Measurements from ENCODE around the gene RBM4B.

The RBM4B gene

GRCh38 chr11:66670816-66671215, 6.9 kb downstream of the RBM4B start:
- H3K4me3 ChIP-seq (ENCODE audit: low read depth, low read length), result no peak overlapping the region
- in situ Hi-C loops (cut with HindIII; ENCODE audit: low sequenced_read_pairs), result no loop called here
- no peak for TF ChIP-seq CTCF (IDR thresholded peaks at IDR 0.05; ENCODE audit: low read depth, low read length)
- no peak for DNase-seq (ENCODE audit: low read depth, low spot score)

- DNase-seq (ENCODE audit: low read depth, low spot score), result no peak
- H3K4me3 ChIP-seq (ENCODE audit: low read depth, low read length), result no peak overlapping the region
- in situ Hi-C loops (cut with HindIII; ENCODE audit: low sequenced_read_pairs), result no loop called here
- no peak for TF ChIP-seq CTCF (IDR thresholded peaks at IDR 0.05; ENCODE audit: low read depth, low read length)
These were observed 12.3 kb downstream of the RBM4B start for GRCh38 chr11:66665369-66665768.

- no peak for DNase-seq (ENCODE audit: low read depth, low spot score)
- in situ Hi-C loops (cut with HindIII; ENCODE audit: low sequenced_read_pairs), result no loop called here
- no peak overlapping the region for H3K4me3 ChIP-seq (ENCODE audit: low read depth, low read length)
- TF ChIP-seq CTCF (IDR thresholded peaks at IDR 0.05; ENCODE audit: low read depth, low read length), result no peak
These were observed 13.9 kb downstream of the RBM4B start for GRCh38 chr11:66663741-66664296.

- in situ Hi-C loops (cut with HindIII; ENCODE audit: low sequenced_read_pairs), result no loop called here
- no peak for TF ChIP-seq CTCF (IDR thresholded peaks at IDR 0.05; ENCODE audit: low read depth, low read length)
- H3K4me3 ChIP-seq (ENCODE audit: low read depth, low read length), result no peak overlapping the region
- DNase-seq (ENCODE audit: low read depth, low spot score), result no peak
These were observed 17.9 kb downstream of the RBM4B start for GRCh38 chr11:66659763-66660162.

- in situ Hi-C loops (cut with HindIII; ENCODE audit: low sequenced_read_pairs), result no loop called here
- TF ChIP-seq CTCF (IDR thresholded peaks at IDR 0.05; ENCODE audit: low read depth, low read length), result no peak
- DNase-seq (ENCODE audit: low read depth, low spot score), result no peak
- H3K4me3 ChIP-seq (ENCODE audit: low read depth, low read length), result no peak overlapping the region
These were observed 24.6 kb downstream of the RBM4B start for GRCh38 chr11:66653123-66653522.

GRCh38 chr11:66652651-66653050, 25.0 kb downstream of the RBM4B start:
- in situ Hi-C loops (cut with HindIII; ENCODE audit: low sequenced_read_pairs), result no loop called here
- no peak for DNase-seq (ENCODE audit: low read depth, low spot score)
- no peak overlapping the region for H3K4me3 ChIP-seq (ENCODE audit: low read depth, low read length)
- TF ChIP-seq CTCF (IDR thresholded peaks at IDR 0.05; ENCODE audit: low read depth, low read length), result no peak

GRCh38 chr11:66651016-66651415, 26.7 kb downstream of the RBM4B start:
- H3K4me3 ChIP-seq (ENCODE audit: low read depth, low read length), result no peak overlapping the region
- in situ Hi-C loops (cut with HindIII; ENCODE audit: low sequenced_read_pairs), result no loop called here
- peak; percentile 27 for DNase-seq (ENCODE audit: low read depth, low spot score)
- TF ChIP-seq CTCF (IDR thresholded peaks at IDR 0.05; ENCODE audit: low read depth, low read length), result no peak
